ENCODE data around the gene TBPL1. TPM values are rescaled to one million over a fixed set of nuclear protein-coding genes. Genes with fewer than 3 reads are reported as not detected.
A peak's percentile ranks its signal among the peaks of the same experiment; 100 is the strongest.

TBPL1 gene
- total RNA-seq, 1 experiment from 2014 or later, result 39.7 TPM

- Histone ChIP-seq H3K9me3 (ENCODE audit: control insufficient read depth, insufficient read depth, low read depth, low read length) (no peaks in the 10 kb centered on the region), H3K4me3 (ENCODE audit: low read depth in 2 of 2, low read length in 2 of 2) (peak overlapping the region; percentile 92 to 94), H3K36me3 (ENCODE audit: control insufficient read depth, insufficient read depth, low read length) (peaks cover 2% of the 10 kb centered on the region; the same call in 1 of the 2 replicates), H3K27ac (ENCODE audit: low read length) (peak overlapping the region; percentile 87), H3K4me1 (ENCODE audit: control insufficient read depth, insufficient read depth, low read length) (peaks cover 28% of the 10 kb centered on the region), H3K27me3 (ENCODE audit: control insufficient read depth, insufficient read depth, low read length) (no peaks in the 10 kb centered on the region)
- ChIA-PET CTCF (no interaction called here), POLR2A (no interaction called here)
- BruUV-seq (replicated peaks), result no TSS peak
- in situ Hi-C loops (cut with HindIII; ENCODE audit: low pct_unique_long_range_greater_than_20kb, low sequenced_read_pairs) (no loop called here), intact Hi-C loops (cut with micrococcal nuclease; ENCODE audit: unreplicated experiment) (no loop called here)
- ATAC-seq (no peak), DNase-seq (ENCODE audit: low read depth, low spot score) (no peak)
- TF ChIP-seq SIN3A (IDR thresholded peaks at IDR 0.05; ENCODE audit: borderline replicate concordance, insufficient read depth, low read depth, low read length) (no peak), REST (IDR thresholded peaks at IDR 0.05; ENCODE audit: insufficient read depth in 1 of 2, low read depth in 2 of 2, low read length in 1 of 2) (no peak), CTCF (IDR thresholded peaks at IDR 0.05) (no peak), POLR2AphosphoS5 (IDR thresholded peaks at IDR 0.05; ENCODE audit: low read depth, low read length) (no peak), TCF7L2 (IDR thresholded peaks at IDR 0.05; ENCODE audit: low read depth, low read length) (no peak)
Measured at GRCh38 chr6:133951227-133951626, 1.8 kb upstream of the TBPL1 start.

- Histone ChIP-seq H3K27ac (ENCODE audit: low read length) (peak overlapping the region; percentile 87), H3K27me3 (ENCODE audit: control insufficient read depth, insufficient read depth, low read length) (no peaks in the 10 kb centered on the region), H3K36me3 (ENCODE audit: control insufficient read depth, insufficient read depth, low read length) (peaks cover 2% of the 10 kb centered on the region; the same call in 1 of the 2 replicates), H3K9me3 (ENCODE audit: control insufficient read depth, insufficient read depth, low read depth, low read length) (no peaks in the 10 kb centered on the region), H3K4me3 (ENCODE audit: low read depth in 2 of 2, low read length in 2 of 2) (peak overlapping the region; percentile 92 to 94), H3K4me1 (ENCODE audit: control insufficient read depth, insufficient read depth, low read length) (peaks cover 35% of the 10 kb centered on the region)
- DNase-seq (ENCODE audit: low read depth, low spot score), result peak; percentile 61
- BruUV-seq (replicated peaks), result no TSS peak
- intact Hi-C loops (cut with micrococcal nuclease; ENCODE audit: unreplicated experiment) (no loop called here), in situ Hi-C loops (cut with HindIII; ENCODE audit: low pct_unique_long_range_greater_than_20kb, low sequenced_read_pairs) (no loop called here)
- no peak for TF ChIP-seq POLR2AphosphoS5 (IDR thresholded peaks at IDR 0.05; ENCODE audit: low read depth, low read length)
- TF ChIP-seq CTCF (IDR thresholded peaks at IDR 0.05), result peak; percentile 57
- no peak for TF ChIP-seq REST (IDR thresholded peaks at IDR 0.05; ENCODE audit: insufficient read depth in 1 of 2, low read depth in 2 of 2, low read length in 1 of 2)
- peak; percentile 30; the same call in 1 of the 2 replicates for TF ChIP-seq TCF7L2 (IDR thresholded peaks at IDR 0.05; ENCODE audit: low read depth, low read length)
- TF ChIP-seq SIN3A (IDR thresholded peaks at IDR 0.05; ENCODE audit: borderline replicate concordance, insufficient read depth, low read depth, low read length), result 0 out of 2 replicates have a peak, but pooled peaks have one; percentile 65
- POLR2A ChIA-PET, result no interaction called here
- CTCF ChIA-PET, result no interaction called here
- peak; percentile 76 for ATAC-seq
Measured at GRCh38 chr6:133951881-133952814, 876 bp upstream of the TBPL1 start.
